Subcutaneous abdominal adipose tissue (tissue), 5 donors: ENCODE measurements around the gene TRIM50.
"Not testable (repeated sequence)": the region's sequence is repeated elsewhere in the genome, so short reads cannot be mapped to it uniquely, and the experiment has no call there.

Source experiments
- H3K27ac ChIP-seq: one replicate; pipeline ENCODE4 v1.7.0; 2013; ENCODE audit warnings: low read depth, mild to moderate bottlenecking, inconsistent platforms, low read length, moderate library complexity
- H3K27me3 ChIP-seq, 5 donors: one replicate each; pipeline ENCODE4 v1.7.0; 2013; ENCODE audit warnings: low read length in 5 of 5, inconsistent platforms in 1 of 5; ENCODE audit not compliant: control insufficient read depth in 5 of 5, insufficient read depth in 4 of 5
- H3K36me3 ChIP-seq, 5 donors: one replicate each; pipeline ENCODE4 v1.7.0; 2013; ENCODE audit warnings: low read length in 5 of 5; ENCODE audit not compliant: control insufficient read depth in 5 of 5, insufficient read depth in 5 of 5
- H3K4me1 ChIP-seq, 5 donors: one replicate each; pipeline ENCODE4 v1.7.0; 2013; ENCODE audit warnings: low read length in 5 of 5, mild to moderate bottlenecking in 3 of 5, moderate library complexity in 1 of 5; ENCODE audit not compliant: control insufficient read depth in 5 of 5, insufficient read depth in 5 of 5
- H3K4me3 ChIP-seq, 5 donors: one replicate each; pipeline ENCODE4 v1.7.0; 2013; ENCODE audit warnings: low read length in 5 of 5, low read depth in 1 of 5
- H3K9ac ChIP-seq, 5 donors: one replicate each; pipeline ENCODE4 v1.7.0; 2013; ENCODE audit warnings: low read length in 5 of 5, mild to moderate bottlenecking in 4 of 5, moderate library complexity in 3 of 5
- H3K9me3 ChIP-seq, 5 donors: one replicate each; pipeline ENCODE4 v1.7.0; 2013; ENCODE audit warnings: low read length in 5 of 5; ENCODE audit not compliant: control insufficient read depth in 5 of 5
- donor health status: healthy.
- donor health status: healthy.
- donor health status: healthy.
- donor health status: healthy.
- donor health status: healthy.

The TRIM50 gene

GRCh38 chr7:73318656-73319204 lies 9.2 kb downstream of the TRIM50 start:
- H3K4me3 ChIP-seq, H3K4me1 ChIP-seq, H3K36me3 ChIP-seq, H3K27me3 ChIP-seq, H3K9me3 ChIP-seq, H3K27ac ChIP-seq, H3K9ac ChIP-seq: not testable (repeated sequence)

- Histone ChIP-seq H3K9ac (no peak overlapping the region), H3K36me3 (no peaks in the 10 kb centered on the region), H3K4me1 (peaks cover 0 to 5% (median 0%) of the 10 kb centered on the region in 5 donors), H3K27me3 (peaks cover 0 to 3% (median 0%) of the 10 kb centered on the region in 5 donors), H3K27ac (no peak overlapping the region), H3K9me3 (no peaks in the 10 kb centered on the region), H3K4me3 (no peak overlapping the region)
Observed at GRCh38 chr7:73316521-73316920, 11.4 kb downstream of the TRIM50 start.

DNA sequence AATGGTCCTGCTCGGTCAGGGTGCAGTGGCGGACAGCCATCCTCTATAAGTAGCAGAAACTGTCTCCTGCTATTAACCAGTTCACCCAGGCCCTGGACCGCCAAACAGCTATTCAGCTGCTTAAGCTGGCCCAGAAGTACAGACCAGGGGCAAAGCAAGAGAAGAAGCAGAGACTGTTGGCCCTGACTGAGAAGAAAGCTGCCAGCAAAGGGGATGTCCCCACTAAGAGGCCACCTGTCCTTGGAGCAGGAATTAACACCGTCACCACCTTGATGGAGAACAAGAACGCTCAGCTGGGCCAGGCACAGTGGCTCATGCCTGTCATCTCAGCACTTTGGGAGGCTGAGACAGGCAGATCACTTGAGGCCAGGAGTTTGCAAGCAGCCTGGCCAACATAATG lies 13.6 kb downstream of the TRIM50 start:
- Histone ChIP-seq H3K4me3 (no peak overlapping the region), H3K9me3 (no peaks in the 10 kb centered on the region), H3K27ac (no peak overlapping the region), H3K36me3 (no peaks in the 10 kb centered on the region), H3K9ac (no peak overlapping the region), H3K27me3 (peaks cover 0 to 3% (median 0%) of the 10 kb centered on the region in 5 donors), H3K4me1 (peaks cover 0 to 7% (median 5%) of the 10 kb centered on the region in 5 donors)

DNA sequence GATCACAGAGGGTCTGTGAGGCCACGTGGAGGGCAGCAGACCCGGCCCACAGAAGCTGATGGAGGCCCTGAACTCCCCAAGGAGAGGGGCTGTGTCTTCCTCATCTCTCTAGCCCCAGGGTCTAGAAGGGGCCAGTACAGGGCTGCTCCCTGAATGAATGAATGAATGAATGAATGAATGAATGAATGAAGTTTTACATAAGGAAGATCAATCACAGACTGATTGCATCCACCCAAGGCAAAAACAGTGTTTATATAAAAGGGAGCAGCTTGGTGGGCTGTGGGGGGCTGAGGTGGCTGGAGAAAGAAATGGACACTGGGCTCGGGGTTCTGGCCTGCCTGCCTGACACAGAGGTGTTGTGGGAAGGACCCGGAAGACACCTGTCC lies 14.4 kb downstream of the TRIM50 start:
- no peak overlapping the region for H3K4me3 ChIP-seq
- no peaks in the 10 kb centered on the region for H3K9me3 ChIP-seq
- H3K27ac ChIP-seq, result no peak overlapping the region
- peaks cover 0 to 11% (median 10%) of the 10 kb centered on the region in 5 donors for H3K4me1 ChIP-seq
- no peaks in the 10 kb centered on the region for H3K36me3 ChIP-seq
- H3K27me3 ChIP-seq, result peaks cover 0 to 3% (median 0%) of the 10 kb centered on the region in 5 donors
- no peak overlapping the region for H3K9ac ChIP-seq

DNA sequence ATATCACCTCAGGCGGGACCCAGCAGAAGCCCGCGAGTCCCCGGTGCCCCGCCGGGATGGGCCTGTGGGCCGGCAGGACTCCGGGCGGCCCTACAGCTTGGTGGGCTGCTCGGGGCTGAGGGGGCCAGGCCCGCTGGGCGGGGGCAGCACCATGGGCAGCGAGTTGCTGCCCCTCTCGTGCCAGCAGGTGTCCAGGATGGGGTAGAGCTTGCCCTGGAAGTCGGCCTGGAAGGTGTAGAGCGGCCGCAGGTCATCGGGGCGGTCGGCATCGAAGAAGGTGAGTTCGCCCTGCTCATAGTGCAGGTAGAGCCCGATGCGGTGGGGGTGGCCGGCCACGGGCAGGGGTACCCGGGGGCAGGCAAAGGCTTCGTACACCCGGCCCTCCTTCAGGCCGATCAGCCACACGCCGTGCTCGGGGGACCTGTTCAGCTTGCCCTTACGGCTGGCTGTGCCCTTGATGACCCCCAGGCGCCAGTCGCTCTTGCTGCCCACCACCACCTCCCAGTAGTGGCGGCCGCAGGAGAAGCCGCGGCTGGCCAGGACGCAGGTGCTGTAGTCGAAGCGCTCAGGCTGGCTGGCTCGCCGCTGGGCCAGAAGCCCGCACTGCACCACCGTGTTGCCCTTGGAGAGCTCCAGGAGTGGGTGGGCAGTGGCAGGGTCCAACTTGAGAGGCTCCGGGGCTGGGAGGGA lies 14.9 kb downstream of the TRIM50 start:
- H3K4me3 ChIP-seq, result no peak overlapping the region
- H3K9ac ChIP-seq, result no peak overlapping the region
- H3K36me3 ChIP-seq, result no peaks in the 10 kb centered on the region
- H3K27ac ChIP-seq, result no peak overlapping the region
- H3K27me3 ChIP-seq, result peaks cover 0 to 3% (median 0%) of the 10 kb centered on the region in 5 donors
- H3K9me3 ChIP-seq, result no peaks in the 10 kb centered on the region
- peaks cover 0 to 15% (median 13%) of the 10 kb centered on the region in 5 donors for H3K4me1 ChIP-seq

GRCh38 chr7:73311421-73311820 lies 16.5 kb downstream of the TRIM50 start:
- not testable (repeated sequence) for H3K27ac ChIP-seq, H3K4me3 ChIP-seq, H3K9me3 ChIP-seq, H3K27me3 ChIP-seq, H3K36me3 ChIP-seq, H3K9ac ChIP-seq
- H3K4me1 ChIP-seq, result peaks cover 0 to 22% (median 19%) of the 10 kb centered on the region in 5 donors

GRCh38 chr7:73308665-73309214 lies 19.1 kb downstream of the TRIM50 start, which contains the start of gene NSUN5:
Gene NSUN5, minus strand, starts transcription at chr7:73308826. Its CDS starts 36 bp downstream, at chr7:73308790.
- Histone ChIP-seq H3K4me1 (peaks cover 0 to 22% (median 14%) of the 10 kb centered on the region in 5 donors), H3K9ac (peak within 1 kb of the TSS in 4 of 5 donors; percentile 64 to 74 (median 67)), H3K4me3 (peak within 1 kb of the TSS; percentile 61 to 88 (median 78)), H3K36me3 (peaks cover 0 to 29% (median 27%) of the 10 kb centered on the region in 5 donors), H3K27ac (no peak within 1 kb of the TSS), H3K9me3 (no peaks in the 10 kb centered on the region), H3K27me3 (no peaks in the 10 kb centered on the region)

- Histone ChIP-seq H3K27ac (no peak overlapping the region), H3K36me3 (peaks cover 0 to 34% (median 33%) of the 10 kb centered on the region in 5 donors), H3K9me3 (no peaks in the 10 kb centered on the region), H3K4me1 (peaks cover 0 to 22% (median 14%) of the 10 kb centered on the region in 5 donors), H3K4me3 (peak overlapping the region; percentile 61 to 88 (median 78)), H3K27me3 (no peaks in the 10 kb centered on the region), H3K9ac (peak overlapping the region in 4 of 5 donors; percentile 64 to 74 (median 67))
Observed at GRCh38 chr7:73308074-73308664, 19.7 kb downstream of the TRIM50 start.

DNA sequence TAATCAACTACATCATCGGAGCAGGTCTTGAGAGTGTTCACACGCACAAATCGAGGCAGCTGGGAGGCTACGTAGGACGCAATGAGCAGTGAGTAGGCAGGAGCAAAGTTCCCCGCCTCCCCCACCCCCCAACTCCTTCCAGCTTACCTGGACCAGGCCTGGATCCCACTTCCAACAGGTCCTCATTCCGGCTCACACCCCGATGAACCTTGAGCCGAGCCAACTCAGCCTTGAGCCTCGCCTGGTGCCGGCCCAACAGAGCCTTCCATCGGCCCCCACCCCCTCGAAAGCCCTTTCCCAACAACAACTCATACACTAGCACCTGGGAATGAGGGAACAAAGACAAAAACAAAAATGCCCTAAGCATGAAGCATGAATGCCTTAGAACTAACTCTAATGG lies 20.4 kb downstream of the TRIM50 start:
- no peaks in the 10 kb centered on the region for H3K27me3 ChIP-seq
- no peaks in the 10 kb centered on the region for H3K9me3 ChIP-seq
- H3K36me3 ChIP-seq, result peaks cover 0 to 40% (median 35%) of the 10 kb centered on the region in 5 donors
- H3K4me3 ChIP-seq, result peak overlapping the region; percentile 61 to 88 (median 78)
- no peak overlapping the region for H3K27ac ChIP-seq
- peaks cover 0 to 22% (median 14%) of the 10 kb centered on the region in 5 donors for H3K4me1 ChIP-seq
- H3K9ac ChIP-seq, result peak overlapping the region in 1 of 5 donors; percentile 30
